ENCODE measurements around the gene SNRNP48. TPM values are rescaled to one million over a fixed set of nuclear protein-coding genes. Genes with fewer than 3 reads are reported as not detected.

Gene SNRNP48
- total RNA-seq, 2 donors from 2014 or later: 13.9 to 19.5 TPM

GRCh38 chr6:7587631-7588100 lies 2.3 kb upstream of the SNRNP48 start:
- no peak for DNase-seq
- H3K4me1 Mint-ChIP-seq: peaks cover 24% of the 10 kb centered on the region
- H3K27me3 Mint-ChIP-seq (ENCODE audit: insufficient read depth): no peaks in the 10 kb centered on the region

DNA sequence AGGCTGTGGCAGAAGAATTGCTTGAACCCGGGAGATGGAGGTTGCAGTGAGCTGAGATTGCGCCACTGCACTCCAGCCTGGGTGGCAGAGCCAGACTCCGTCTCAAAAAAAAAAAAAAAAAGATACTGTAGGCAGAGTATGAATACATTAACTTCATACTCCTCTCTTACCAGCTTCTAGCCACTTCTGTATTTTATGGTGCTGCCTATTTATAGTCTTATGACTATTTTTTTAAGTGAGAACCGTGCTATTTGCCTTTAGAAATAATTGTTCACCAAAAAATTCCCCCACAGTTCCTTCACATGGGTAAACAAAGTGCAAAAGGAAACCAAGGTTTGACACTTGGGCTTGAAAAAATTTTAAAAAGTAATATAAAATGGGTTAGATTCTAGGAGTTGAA lies 1.5 kb upstream of the SNRNP48 start:
- H3K9me3 Mint-ChIP-seq: no peaks in the 10 kb centered on the region
- no peaks in the 10 kb centered on the region for H3K9me3 ChIP-seq (ENCODE audit: control insufficient read depth, low read length)
- H3K27me3 ChIP-seq (ENCODE audit: control insufficient read depth, insufficient read depth, low read length, poor library complexity, severe bottlenecking): no peaks in the 10 kb centered on the region
- H3K9ac ChIP-seq (ENCODE audit: extremely low read depth, low read length, poor library complexity, severe bottlenecking): no peak overlapping the region
- no peak overlapping the region for H3K27ac ChIP-seq (ENCODE audit: low read depth, low read length)
- H3K4me1 ChIP-seq (ENCODE audit: control insufficient read depth, insufficient read depth, low read length): no peaks in the 10 kb centered on the region
- peaks cover 29% of the 10 kb centered on the region for H3K4me1 Mint-ChIP-seq
- H3K27ac Mint-ChIP-seq: no peak overlapping the region
- no peaks in the 10 kb centered on the region for H3K27me3 Mint-ChIP-seq (ENCODE audit: insufficient read depth)
- H3K4me3 Mint-ChIP-seq: no peak overlapping the region
- no peak for DNase-seq
- H3K4me3 ChIP-seq (ENCODE audit: low read length): no peak overlapping the region
- no peak for TF ChIP-seq CTCF (conservative IDR thresholded peaks at IDR 0.05)
- WGBS, 2 experiments (ENCODE audit: insufficient coverage in 1 of 2, insufficient read length in 1 of 2): 91% methylated on average over 2 of the region's 4 CpGs; no CpG with 5 or more reads in 1 of the 2 experiments
- H3K36me3 Mint-ChIP-seq (ENCODE audit: low read depth): peaks cover 24% of the 10 kb centered on the region
- peaks cover 35% of the 10 kb centered on the region for H3K36me3 ChIP-seq (ENCODE audit: control insufficient read depth, insufficient read depth, low read length)

More at GRCh38 chr6:7587631-7588100, 2.3 kb upstream of the SNRNP48 start:
- Histone ChIP-seq H3K36me3 (ENCODE audit: control insufficient read depth, insufficient read depth, low read length) (peaks cover 44% of the 10 kb centered on the region), H3K27me3 (ENCODE audit: control insufficient read depth, insufficient read depth, low read length, poor library complexity, severe bottlenecking) (no peaks in the 10 kb centered on the region), H3K9ac (ENCODE audit: extremely low read depth, low read length, poor library complexity, severe bottlenecking) (no peak overlapping the region), H3K9me3 (ENCODE audit: control insufficient read depth, low read length) (no peaks in the 10 kb centered on the region), H3K27ac (ENCODE audit: low read depth, low read length) (no peak overlapping the region), H3K4me1 (ENCODE audit: control insufficient read depth, insufficient read depth, low read length) (no peaks in the 10 kb centered on the region), H3K4me3 (ENCODE audit: low read length) (peak overlapping the region; percentile 11)
- Mint-ChIP-seq H3K9me3 (no peaks in the 10 kb centered on the region), H3K4me3 (no peak overlapping the region), H3K27ac (peak overlapping the region; percentile 7), H3K36me3 (ENCODE audit: low read depth) (peaks cover 30% of the 10 kb centered on the region)
- 88 to 100% methylated on average over 2 to 3 of the region's 3 CpGs for WGBS, 2 experiments (ENCODE audit: insufficient coverage in 1 of 2, insufficient read length in 1 of 2)
- TF ChIP-seq CTCF (conservative IDR thresholded peaks at IDR 0.05): no peak

GRCh38 chr6:7589221-7589620 lies 777 bp upstream of the SNRNP48 start:
- no peak overlapping the region for H3K27ac Mint-ChIP-seq
- peak overlapping the region; percentile 93 for H3K4me3 Mint-ChIP-seq
- no peak for DNase-seq
- peaks cover 35% of the 10 kb centered on the region for H3K36me3 ChIP-seq (ENCODE audit: control insufficient read depth, insufficient read depth, low read length)
- no peaks in the 10 kb centered on the region for H3K27me3 ChIP-seq (ENCODE audit: control insufficient read depth, insufficient read depth, low read length, poor library complexity, severe bottlenecking)
- no peaks in the 10 kb centered on the region for H3K27me3 Mint-ChIP-seq (ENCODE audit: insufficient read depth)
- peaks cover 29% of the 10 kb centered on the region for H3K4me1 Mint-ChIP-seq
- TF ChIP-seq CTCF (conservative IDR thresholded peaks at IDR 0.05): no peak
- H3K9ac ChIP-seq (ENCODE audit: extremely low read depth, low read length, poor library complexity, severe bottlenecking): no peak overlapping the region
- WGBS, 2 experiments (ENCODE audit: insufficient coverage in 1 of 2, insufficient read length in 1 of 2): 100% methylated on average over 1 to 3 of the region's 3 CpGs
- H3K4me3 ChIP-seq (ENCODE audit: low read length): peak overlapping the region; percentile 91
- no peak overlapping the region for H3K27ac ChIP-seq (ENCODE audit: low read depth, low read length)
- no peaks in the 10 kb centered on the region for H3K9me3 Mint-ChIP-seq
- H3K36me3 Mint-ChIP-seq (ENCODE audit: low read depth): peaks cover 18% of the 10 kb centered on the region
- no peaks in the 10 kb centered on the region for H3K4me1 ChIP-seq (ENCODE audit: control insufficient read depth, insufficient read depth, low read length)
- no peaks in the 10 kb centered on the region for H3K9me3 ChIP-seq (ENCODE audit: control insufficient read depth, low read length)
